OCI-M1 (cell line): Measurements from ENCODE around the gene GIT2.
"Not testable (repeated sequence)": the region's sequence is repeated elsewhere in the genome, so short reads cannot be mapped to it uniquely, and the experiment has no call there.

Experiments
- DNase-seq: peaks from one replicate; lab custom pipeline; 2025; lab: John Stamatoyannopoulos, UW

GIT2 gene

GRCh38 chr12:109946505-109946904, 49.7 kb downstream of the GIT2 start:
- no peak for DNase-seq

- DNase-seq: no peak
Observed at GRCh38 chr12:109944561-109945359, 51.4 kb downstream of the GIT2 start.

GRCh38 chr12:109943811-109944210, 52.4 kb downstream of the GIT2 start:
- DNase-seq: no peak

GRCh38 chr12:109940339-109940923, 55.7 kb downstream of the GIT2 start:
- DNase-seq: no peak

- DNase-seq: no peak
Observed at GRCh38 chr12:109939504-109939903, 56.7 kb downstream of the GIT2 start.

- DNase-seq: no peak
Observed at GRCh38 chr12:109938947-109939346, 57.2 kb downstream of the GIT2 start.

GRCh38 chr12:109937371-109937770, 58.8 kb downstream of the GIT2 start:
- no peak for DNase-seq

- DNase-seq: no peak
Observed at GRCh38 chr12:109934026-109934425, 62.1 kb downstream of the GIT2 start.

- DNase-seq: no peak
Observed at GRCh38 chr12:109932878-109933503, 63.2 kb downstream of the GIT2 start.

GRCh38 chr12:109931143-109931542, 65.0 kb downstream of the GIT2 start:
- DNase-seq: no peak

GRCh38 chr12:109930028-109930800, 66.0 kb downstream of the GIT2 start:
- DNase-seq: no peak

GRCh38 chr12:109929326-109929725, 66.8 kb downstream of the GIT2 start:
- DNase-seq: not testable (repeated sequence)

GRCh38 chr12:109928058-109928656, 68.0 kb downstream of the GIT2 start:
- no peak for DNase-seq

- DNase-seq: peak; percentile 11
Observed at GRCh38 chr12:109927622-109928021, 68.5 kb downstream of the GIT2 start.

GRCh38 chr12:109926488-109927210, 69.5 kb downstream of the GIT2 start:
- no peak for DNase-seq

- DNase-seq: no peak
Observed at GRCh38 chr12:109926016-109926415, 70.2 kb downstream of the GIT2 start.

- no peak for DNase-seq
Observed at GRCh38 chr12:109925185-109925840, 70.9 kb downstream of the GIT2 start.

- no peak for DNase-seq
Observed at GRCh38 chr12:109923481-109924245, 72.5 kb downstream of the GIT2 start.

- DNase-seq: no peak
Observed at GRCh38 chr12:109923038-109923437, 73.1 kb downstream of the GIT2 start.

- DNase-seq: no peak
Observed at GRCh38 chr12:109921982-109922381, 74.2 kb downstream of the GIT2 start.
